Activated T-helper 9 cell treated with anti-CD3 and anti-CD28 coated beads, Interleukin-2, amount 50 U/mL, for 16 hours (primary cell): Measurements from ENCODE around the gene USP11.
"Not testable (repeated sequence)": the region's sequence is repeated elsewhere in the genome, so short reads cannot be mapped to it uniquely, and the experiment has no call there.

Experiments
- DNase-seq: peaks from one replicate; pipeline ENCODE4 v3.0.0-alpha.2; 2020; ENCODE audit warnings: low read depth

USP11 gene

DNA sequence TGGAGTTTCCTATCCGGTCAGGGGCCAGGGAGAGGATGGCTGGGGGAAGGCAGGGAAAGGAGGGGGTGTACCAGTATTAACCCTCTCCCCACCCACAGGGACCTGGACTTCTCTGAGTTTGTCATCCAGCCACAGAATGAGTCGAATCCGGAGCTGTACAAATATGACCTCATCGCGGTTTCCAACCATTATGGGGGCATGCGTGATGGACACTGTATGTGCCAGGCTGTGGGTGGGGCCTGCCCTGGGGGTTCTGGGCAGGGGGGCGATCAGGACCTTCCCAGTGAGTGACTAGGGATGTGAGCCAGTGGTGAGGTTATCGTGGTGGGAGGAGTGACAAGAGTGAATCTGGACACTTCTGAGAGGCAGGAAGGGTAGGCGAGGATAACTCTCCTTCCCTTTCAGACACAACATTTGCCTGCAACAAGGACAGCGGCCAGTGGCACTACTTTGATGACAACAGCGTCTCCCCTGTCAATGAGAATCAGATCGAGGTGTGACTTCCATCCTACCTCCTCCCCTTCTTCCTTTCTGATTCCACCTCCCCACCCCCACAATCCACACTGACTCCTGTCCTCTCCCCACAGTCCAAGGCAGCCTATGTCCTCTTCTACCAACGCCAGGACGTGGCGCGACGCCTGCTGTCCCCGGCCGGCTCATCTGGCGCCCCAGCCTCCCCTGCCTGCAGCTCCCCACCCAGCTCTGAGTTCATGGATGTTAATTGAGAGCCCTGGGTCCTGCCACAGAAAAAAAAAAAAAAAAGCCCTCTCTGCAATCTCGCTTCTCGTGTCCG, 14.6 kb downstream of the USP11 start:
- no peak for DNase-seq

GRCh38 chrX:47247999-47248320, 15.2 kb downstream of the USP11 start:
- DNase-seq, result no peak

- DNase-seq, result no peak
These were observed 15.8 kb downstream of the USP11 start for GRCh38 chrX:47248576-47248975.

DNA sequence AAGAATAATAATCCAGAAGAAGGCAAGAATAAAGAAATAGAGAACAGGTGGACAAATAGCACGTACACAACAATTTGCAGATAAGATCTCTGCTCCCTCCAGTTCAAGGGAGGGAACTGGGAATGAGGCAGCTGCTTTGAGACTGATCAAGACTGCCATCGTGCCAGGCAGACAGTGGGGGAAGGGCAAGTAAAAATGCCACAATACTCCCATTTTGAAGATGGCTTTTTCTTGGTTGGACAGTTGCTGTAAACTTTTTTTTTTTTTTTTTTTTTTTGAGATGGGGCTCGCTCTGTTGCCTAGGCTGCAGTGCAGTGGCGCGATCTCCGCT, 17.2 kb downstream of the USP11 start:
- DNase-seq, result no peak

- not testable (repeated sequence) for DNase-seq
These were observed 24.8 kb downstream of the USP11 start for GRCh38 chrX:47257620-47258019.

DNA sequence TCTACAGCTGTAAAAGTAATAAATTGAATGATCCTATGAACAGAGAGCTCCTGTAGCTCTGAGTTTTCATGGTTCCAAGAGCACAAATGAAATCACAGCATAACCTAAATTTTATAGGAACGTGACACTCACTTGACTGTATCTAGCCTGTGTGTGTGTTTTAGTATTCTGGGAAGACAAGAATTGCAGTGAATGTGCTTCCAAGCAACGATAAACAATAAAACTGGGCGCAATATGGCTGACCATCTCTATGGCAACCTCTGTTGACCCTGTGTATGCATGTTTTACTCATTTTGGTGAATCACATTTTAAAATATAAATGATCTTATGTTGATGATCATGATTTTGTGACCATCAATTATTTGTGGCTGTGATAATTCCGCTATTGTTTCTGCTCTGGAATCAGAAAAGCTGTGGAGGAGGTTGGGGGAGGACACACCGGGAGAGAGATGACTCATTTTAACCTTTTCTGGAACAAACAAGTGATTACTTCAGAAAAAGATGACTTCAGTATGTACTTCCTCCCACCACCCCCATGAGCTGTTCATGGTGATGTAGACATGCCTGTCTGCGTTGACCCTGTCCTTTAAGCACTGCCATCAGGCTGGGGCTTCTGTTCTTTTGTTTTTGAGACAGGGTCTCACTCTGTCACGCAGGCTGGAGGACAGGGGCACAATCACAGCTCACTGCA, 31.8 kb downstream of the USP11 start:
- DNase-seq, result no peak

- DNase-seq, result no peak
These were observed 33.8 kb downstream of the USP11 start for GRCh38 chrX:47266643-47267042.

DNA sequence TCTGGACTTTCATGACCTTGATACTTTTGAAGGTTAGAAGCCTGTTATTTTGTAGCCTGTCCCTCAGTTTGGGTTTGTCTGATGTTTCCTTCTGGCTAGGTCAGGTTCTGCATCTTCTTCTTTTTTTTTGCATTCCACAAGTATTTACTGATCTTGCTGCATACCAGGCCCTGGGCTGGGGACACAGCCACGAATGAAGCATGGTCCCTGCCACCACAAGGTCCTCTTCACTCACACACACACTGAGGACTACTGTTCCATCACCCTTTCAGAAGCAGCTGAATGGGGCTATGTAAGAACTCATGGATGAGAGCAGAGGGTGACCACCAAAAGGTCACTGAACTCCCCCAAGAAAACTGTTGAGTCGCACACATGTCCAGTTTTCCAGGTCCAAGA, 39.2 kb downstream of the USP11 start:
- DNase-seq, result no peak

- no peak for DNase-seq
These were observed 40.4 kb downstream of the USP11 start for GRCh38 chrX:47273011-47273730.

DNA sequence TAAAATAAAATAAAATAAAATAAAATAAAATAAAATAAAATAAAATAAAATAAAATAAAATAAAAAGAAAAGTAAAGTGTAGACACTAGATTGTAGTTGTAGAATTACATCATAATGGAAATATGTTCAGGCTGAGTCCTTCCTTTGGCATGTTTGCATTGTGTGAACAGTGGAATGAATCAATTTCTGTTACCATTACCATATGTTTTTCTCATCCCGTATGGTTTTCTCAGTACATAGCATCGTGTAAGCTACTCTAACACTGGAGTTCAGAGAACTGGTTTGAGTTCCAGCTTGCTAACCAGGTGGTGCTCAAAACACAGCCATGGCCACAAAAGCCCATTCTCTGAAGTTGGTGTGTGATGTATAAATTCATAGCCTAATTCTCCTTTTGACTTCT, 45.9 kb downstream of the USP11 start:
- DNase-seq, result no peak

GRCh38 chrX:47283015-47283771, 50.4 kb downstream of the USP11 start:
- no peak for DNase-seq

DNA sequence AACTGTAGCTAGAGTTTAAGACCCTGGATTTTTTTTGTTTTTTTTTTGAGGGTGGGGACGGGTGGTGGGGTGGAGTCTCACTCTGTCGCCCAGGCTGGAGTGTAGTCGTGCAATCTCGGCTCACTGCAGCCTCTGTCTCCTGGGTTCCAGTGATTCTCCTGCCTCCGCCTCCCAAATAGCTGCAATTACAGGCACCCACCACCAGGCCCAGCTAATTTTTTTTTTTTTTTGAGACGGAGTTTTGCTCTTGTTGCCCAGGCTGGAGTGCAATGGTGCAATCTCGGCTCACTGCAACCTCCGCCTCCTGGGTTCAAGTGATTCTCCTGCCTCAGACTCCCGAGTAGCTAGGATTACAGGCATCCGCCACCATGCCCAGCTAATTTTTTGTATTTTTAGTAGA, 51.8 kb downstream of the USP11 start:
- not testable (repeated sequence) for DNase-seq

DNA sequence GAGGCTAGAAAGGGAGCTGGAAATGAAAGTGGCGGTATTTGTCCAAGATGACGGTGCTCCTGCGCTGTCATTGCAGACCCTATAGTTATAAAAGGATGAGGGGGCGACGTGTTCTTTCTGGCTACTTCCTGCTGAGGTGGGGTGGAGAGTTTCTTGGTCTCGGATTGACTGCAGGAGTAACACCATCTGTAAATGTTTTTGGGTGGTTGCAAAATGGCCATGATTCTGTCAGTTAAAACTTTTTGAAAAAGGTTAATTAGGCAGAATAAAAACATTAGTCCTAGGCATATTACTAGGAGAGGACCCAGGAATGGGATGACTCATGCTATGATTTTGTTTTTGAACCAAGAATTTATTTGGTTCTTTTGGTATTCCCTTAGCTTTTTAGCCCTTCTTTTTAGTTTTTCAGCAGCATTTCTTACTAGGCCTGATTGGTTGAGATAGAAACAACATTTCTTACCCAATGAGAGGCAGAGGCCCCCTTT, 53.1 kb downstream of the USP11 start:
- DNase-seq, result no peak

DNA sequence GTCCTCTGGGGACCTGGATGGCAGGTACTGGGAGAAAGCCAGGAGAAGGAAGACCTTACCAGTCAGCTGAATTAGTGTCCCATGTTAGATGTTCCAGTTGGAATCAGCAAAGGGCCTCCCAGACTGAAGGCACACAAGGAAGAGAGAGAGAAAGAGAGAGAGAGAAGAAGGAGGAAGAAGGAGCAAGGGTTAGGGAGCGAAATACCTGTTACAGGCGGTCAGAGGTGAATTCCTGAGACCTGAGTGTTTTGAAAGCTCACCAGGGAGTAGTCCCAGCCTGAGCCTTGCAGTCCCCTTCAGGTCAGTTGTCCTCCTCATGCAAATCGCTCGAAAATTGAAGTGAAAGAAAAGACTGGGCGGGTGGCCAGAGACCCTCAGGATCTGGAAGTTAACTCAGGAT, 60.3 kb downstream of the USP11 start:
- no peak for DNase-seq

DNA sequence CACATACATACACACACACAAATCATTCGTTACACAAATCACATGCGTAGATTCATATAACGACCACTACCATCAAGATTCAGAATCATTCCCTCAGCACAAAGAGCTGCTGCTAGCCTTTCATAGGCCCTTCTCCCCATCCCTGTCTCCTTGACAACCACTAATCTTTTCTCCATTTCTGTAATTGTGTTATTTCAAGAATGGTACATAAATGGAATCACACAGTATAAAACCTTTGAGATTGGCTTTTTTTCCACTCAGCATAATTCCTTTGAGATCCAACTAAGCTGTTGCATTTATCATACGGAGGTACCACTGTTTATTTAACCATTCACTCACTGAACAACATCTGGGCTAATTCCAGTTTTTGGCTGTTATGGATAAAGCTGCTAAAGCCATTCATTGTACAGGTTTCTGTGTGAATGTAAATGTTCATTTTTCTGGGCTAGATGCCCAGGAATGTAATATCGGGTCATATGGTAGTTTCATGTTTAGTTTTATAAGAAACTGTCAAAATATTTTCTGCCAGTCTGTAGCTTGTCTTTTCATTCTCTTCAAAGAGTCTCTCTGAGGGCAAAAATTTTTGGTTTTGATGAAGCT, 64.1 kb downstream of the USP11 start:
- DNase-seq, result no peak

DNA sequence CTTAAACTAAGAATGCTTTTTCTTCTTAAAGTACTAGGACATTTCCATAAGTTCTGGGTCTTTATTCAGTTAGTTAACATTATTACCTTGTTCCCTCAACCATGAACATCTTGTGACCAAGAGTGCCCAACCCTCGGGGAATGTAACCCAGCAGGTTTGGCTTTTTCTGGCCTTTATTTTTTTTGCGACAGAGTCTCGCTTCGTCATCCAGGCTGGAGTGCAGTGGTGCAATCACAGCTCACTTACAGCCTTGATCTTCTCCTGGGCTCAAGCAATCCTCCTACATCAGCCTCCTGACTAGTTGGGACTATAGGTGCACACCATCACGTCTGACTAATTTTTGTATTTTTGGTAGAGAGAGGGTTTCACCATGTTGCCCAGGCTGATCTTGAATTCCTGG, 65.1 kb downstream of the USP11 start:
- DNase-seq, result no peak
